GM12864 (cell line): ENCODE results near the gene SHF.
"Not testable (repeated sequence)": the region's sequence is repeated elsewhere in the genome, so short reads cannot be mapped to it uniquely, and the experiment has no call there.

Source experiments
- DNase-seq: peaks from one replicate; pipeline ENCODE4 v3.0.0-alpha.2; 2011; ENCODE audit warnings: low read depth
- H3K4me3 ChIP-seq: 2 replicates; pipeline ENCODE4 v1.5.1; 2011; ENCODE audit warnings: mild to moderate bottlenecking, low read depth, low read length, control low read depth
- TF ChIP-seq, protein P1 (sequence below): IDR thresholded peaks from 2 replicates; pipeline ENCODE4 v1.5.1; 2011; ENCODE audit warnings: low read depth, mild to moderate bottlenecking, moderate library complexity, low read length, control low read depth, inconsistent platforms; ENCODE audit errors: missing control alignments

SHF gene

DNA sequence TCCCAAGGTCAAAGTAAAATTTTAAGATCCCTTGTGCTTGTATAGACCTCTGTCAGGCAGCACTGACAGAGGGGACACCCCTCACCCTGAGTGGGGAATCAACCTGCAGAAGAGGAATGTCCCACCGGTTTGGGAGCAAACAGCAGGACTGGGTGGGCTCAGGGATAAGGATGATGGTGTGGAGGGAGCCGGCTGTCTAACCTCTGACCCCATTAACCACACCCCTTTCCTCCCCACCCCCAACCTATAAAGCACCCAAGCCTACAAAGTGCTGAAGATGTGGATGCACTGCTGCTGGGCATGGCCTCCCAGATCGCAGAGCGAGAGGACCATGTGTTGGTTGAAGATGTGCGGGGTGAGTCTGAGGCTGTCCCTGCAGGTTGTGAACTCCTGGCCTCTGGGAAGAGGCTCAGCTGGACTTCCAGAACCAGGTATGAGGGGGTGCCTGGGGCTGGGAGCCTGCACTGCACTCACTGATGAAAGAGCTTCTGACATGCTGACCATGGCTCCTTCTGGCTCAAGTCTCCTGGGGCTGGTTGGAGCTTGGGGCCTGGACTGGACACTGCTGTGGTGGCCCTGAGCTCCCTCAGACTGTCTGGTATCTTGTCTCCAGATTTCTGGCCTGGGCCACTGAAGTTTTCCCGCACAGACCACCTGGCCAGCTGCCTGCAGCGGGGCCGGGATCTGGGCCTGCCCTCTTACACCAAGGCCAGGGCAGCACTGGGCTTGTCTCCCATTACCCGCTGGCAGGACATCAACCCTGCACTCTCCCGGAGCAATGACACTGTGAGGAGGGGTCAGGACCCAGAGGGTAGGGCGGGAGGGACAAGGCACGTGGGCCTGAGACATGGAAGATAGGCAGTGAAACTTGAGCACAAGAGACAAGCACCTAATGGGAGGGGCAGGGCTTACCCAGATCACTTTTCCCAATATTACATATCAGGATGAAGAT, 48.7 kb downstream of the SHF start:
- no peak overlapping the region for H3K4me3 ChIP-seq

DNA sequence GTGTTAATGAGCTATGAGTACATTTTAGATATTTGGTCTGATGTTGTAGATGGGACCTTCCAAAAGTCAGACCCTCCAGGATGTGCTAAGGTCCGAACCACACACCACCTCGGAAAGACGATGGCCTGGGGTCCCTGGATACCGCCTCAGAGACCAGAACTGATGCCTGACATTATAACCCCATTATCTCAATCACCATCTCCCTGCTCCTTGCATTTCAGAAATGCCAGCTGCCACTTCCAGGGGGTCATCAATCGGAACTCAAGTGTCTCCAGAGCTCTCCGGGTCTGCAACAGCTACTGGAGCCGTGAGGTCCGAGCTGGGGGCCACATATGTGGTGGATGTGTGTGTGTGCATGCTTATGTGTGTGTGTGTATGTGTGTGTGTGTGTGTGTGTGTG, 50.1 kb downstream of the SHF start:
- DNase-seq, result no peak
- TF ChIP-seq, protein P1, sequence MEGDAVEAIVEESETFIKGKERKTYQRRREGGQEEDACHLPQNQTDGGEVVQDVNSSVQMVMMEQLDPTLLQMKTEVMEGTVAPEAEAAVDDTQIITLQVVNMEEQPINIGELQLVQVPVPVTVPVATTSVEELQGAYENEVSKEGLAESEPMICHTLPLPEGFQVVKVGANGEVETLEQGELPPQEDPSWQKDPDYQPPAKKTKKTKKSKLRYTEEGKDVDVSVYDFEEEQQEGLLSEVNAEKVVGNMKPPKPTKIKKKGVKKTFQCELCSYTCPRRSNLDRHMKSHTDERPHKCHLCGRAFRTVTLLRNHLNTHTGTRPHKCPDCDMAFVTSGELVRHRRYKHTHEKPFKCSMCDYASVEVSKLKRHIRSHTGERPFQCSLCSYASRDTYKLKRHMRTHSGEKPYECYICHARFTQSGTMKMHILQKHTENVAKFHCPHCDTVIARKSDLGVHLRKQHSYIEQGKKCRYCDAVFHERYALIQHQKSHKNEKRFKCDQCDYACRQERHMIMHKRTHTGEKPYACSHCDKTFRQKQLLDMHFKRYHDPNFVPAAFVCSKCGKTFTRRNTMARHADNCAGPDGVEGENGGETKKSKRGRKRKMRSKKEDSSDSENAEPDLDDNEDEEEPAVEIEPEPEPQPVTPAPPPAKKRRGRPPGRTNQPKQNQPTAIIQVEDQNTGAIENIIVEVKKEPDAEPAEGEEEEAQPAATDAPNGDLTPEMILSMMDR, result no peak
- H3K4me3 ChIP-seq, result no peak overlapping the region

More for the DNA sequence above, 48.7 kb downstream of the SHF start:
- DNase-seq, result no peak
- TF ChIP-seq, protein P1, result no peak

DNA sequence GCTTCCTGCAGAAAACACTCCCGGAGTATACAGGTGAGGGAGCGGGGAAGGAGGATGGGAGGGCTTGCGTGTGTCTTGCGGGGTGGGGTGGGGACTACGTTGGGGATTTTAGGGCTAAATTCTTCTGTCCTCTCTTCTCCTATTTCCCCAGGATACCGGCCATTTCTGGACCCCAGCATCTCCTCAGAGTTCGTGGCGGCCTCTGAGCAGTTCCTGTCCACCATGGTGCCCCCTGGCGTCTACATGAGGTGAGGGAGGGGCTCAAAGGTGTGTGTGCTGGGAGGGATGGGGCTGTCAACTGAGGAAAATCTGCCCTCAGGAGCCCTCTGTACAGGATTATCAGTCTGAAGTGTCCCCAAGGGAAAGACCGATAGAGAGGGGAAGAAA, 51.4 kb downstream of the SHF start:
- no peak overlapping the region for H3K4me3 ChIP-seq
- no peak for DNase-seq
- TF ChIP-seq, protein P1, result peak; percentile 18

DNA sequence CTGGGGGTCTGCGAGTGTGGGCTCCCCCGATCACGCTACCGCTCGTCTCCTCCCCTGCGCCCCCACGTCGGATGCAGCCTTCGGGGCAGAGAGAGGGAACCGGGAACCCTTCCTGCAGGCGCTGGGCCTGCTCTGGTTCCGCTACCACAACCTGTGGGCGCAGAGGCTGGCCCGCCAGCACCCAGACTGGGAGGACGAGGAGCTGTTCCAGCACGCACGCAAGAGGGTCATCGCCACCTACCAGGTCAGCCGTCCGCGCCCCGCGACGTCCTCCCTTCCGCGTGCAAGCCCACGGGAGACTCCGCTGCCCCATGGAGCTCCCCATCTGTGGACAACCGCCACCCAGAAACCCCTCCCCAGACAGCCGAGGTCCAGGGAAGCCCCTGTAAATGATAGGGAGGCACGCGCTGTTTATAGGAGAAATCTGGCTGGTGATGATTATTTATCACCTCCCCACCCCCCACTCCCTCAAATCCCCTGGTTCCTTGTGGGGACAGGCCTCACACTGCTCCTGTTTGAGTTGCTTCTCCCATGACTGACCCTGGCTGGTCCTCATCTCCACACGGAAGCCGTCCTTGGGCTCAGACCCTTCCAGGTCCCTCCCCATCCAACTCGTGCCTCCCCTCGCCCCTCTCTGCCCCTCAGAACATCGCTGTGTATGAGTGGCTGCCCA, 51.9 kb downstream of the SHF start:
- not testable (repeated sequence) for H3K4me3 ChIP-seq, DNase-seq

DNA sequence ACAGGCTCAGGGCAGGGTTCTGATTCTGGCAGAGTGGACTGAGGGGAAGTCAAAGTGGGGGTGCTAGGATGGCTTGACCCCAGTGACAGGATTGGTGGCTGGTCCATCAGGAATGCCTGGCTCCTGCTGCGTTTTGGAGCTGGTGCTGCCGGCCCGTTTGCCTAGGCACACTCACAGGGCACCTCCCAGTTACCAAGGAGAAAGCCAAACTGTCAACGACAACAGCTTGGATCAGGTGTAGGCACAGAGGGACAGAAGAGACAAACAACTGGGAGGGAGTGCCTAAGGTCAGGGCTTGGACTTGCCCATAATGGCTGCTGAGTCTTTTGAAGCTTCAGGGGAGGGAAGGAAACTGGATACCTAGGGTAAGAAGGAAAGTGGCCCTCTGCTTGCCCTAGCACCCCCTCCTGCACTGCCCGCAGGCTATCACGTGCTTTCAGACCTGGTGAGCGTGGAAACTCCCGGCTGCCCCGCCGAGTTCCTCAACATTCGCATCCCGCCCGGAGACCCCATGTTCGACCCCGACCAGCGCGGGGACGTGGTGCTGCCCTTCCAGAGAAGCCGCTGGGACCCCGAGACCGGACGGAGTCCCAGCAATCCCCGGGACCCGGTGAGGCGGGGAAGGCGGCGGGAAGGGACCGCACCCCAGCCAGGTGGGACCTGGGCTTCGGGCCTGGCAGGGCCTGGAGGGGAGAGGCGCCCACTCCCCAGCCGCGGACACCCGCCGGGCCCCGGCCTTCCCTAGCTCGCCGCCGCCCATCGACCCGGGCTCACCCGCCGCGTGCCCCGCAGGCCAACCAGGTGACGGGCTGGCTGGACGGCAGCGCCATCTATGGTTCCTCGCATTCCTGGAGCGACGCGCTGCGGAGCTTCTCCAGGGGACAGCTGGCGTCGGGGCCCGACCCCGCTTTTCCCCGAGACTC, 52.8 kb downstream of the SHF start:
- DNase-seq, result no peak
- no peak overlapping the region for H3K4me3 ChIP-seq
- TF ChIP-seq, protein P1, result no peak

DNA sequence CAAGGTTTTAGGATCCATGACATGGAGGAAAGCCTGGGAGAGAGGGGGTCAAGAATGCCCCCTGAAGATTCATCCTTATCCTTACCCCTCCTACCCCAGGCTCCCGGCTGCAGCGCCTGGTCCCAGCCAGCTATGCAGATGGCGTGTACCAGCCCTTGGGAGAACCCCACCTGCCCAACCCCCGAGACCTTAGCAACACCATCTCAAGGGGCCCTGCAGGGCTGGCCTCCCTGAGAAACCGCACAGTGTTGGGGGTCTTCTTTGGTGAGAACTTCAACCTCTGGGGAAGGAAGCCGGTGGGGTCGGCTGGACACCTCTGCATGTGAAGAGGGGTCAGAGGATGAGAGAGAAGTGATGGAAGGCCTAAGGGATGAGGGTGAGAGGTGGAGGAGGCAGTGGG, 53.7 kb downstream of the SHF start:
- H3K4me3 ChIP-seq, result no peak overlapping the region
- no peak for DNase-seq
- TF ChIP-seq, protein P1, result no peak

DNA sequence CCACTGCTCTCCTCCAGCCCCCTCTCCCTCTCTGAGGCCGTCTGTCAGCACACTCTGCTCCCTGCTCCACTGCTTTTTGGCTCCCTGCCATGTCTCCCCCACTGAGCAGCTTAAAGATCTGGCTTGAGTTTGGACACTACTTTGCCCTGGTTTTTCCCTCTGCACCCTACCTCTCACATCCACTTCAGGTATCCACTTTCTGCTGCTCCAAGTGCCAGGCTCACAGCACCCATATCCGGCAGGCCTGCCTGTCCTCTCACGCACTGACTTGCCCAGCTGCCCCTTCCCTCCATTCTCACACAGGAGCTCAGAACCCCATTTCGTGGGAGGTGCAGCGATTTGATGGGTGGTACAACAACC, 54.2 kb downstream of the SHF start:
- no peak overlapping the region for H3K4me3 ChIP-seq
- TF ChIP-seq, protein P1, result no peak
- no peak for DNase-seq
